ENCODE data around the gene CYP4F3. TPM values are rescaled to one million over a fixed set of nuclear protein-coding genes. Genes with fewer than 3 reads are reported as not detected.

The CYP4F3 gene
- total and polyA plus RNA-seq, 2 of the 13 experiments (the other 11 are each of a cell fraction or from before 2014, with no cell fraction given), result 17.8 to 22.8 TPM

DNA sequence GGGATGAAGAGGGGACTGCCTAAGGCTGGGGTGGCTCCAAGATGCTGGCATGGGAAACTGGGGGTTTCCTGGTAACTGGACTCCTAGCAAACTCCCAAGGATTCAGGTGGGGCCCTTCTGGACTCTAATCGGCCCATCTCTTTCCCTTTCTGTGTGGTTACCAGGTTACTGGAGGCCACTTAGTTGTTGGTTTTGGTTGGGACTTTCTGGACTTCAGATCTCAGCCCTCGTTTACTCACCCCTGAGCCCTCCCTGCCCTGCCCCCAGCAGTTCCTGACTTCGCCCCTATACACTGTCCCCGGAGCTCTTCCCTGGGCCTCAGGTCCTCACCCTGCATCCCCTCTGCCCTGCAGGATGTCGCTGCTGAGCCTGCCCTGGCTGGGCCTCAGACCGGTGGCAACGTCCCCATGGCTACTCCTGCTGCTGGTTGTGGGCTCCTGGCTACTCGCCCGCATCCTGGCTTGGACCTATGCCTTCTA lies 32.5 kb downstream of the CYP4F3 start (continued):
- TF ChIP-seq, protein P1, sequence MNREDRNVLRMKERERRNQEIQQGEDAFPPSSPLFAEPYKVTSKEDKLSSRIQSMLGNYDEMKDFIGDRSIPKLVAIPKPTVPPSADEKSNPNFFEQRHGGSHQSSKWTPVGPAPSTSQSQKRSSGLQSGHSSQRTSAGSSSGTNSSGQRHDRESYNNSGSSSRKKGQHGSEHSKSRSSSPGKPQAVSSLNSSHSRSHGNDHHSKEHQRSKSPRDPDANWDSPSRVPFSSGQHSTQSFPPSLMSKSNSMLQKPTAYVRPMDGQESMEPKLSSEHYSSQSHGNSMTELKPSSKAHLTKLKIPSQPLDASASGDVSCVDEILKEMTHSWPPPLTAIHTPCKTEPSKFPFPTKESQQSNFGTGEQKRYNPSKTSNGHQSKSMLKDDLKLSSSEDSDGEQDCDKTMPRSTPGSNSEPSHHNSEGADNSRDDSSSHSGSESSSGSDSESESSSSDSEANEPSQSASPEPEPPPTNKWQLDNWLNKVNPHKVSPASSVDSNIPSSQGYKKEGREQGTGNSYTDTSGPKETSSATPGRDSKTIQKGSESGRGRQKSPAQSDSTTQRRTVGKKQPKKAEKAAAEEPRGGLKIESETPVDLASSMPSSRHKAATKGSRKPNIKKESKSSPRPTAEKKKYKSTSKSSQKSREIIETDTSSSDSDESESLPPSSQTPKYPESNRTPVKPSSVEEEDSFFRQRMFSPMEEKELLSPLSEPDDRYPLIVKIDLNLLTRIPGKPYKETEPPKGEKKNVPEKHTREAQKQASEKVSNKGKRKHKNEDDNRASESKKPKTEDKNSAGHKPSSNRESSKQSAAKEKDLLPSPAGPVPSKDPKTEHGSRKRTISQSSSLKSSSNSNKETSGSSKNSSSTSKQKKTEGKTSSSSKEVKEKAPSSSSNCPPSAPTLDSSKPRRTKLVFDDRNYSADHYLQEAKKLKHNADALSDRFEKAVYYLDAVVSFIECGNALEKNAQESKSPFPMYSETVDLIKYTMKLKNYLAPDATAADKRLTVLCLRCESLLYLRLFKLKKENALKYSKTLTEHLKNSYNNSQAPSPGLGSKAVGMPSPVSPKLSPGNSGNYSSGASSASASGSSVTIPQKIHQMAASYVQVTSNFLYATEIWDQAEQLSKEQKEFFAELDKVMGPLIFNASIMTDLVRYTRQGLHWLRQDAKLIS (CRISPR knock-in tag; IDR thresholded peaks at IDR 0.05), result no peak
- TF ChIP-seq ZNF282 (IDR thresholded peaks at IDR 0.05; ENCODE audit: partially characterized antibody), result no peak
- TF ChIP-seq, protein P2, sequence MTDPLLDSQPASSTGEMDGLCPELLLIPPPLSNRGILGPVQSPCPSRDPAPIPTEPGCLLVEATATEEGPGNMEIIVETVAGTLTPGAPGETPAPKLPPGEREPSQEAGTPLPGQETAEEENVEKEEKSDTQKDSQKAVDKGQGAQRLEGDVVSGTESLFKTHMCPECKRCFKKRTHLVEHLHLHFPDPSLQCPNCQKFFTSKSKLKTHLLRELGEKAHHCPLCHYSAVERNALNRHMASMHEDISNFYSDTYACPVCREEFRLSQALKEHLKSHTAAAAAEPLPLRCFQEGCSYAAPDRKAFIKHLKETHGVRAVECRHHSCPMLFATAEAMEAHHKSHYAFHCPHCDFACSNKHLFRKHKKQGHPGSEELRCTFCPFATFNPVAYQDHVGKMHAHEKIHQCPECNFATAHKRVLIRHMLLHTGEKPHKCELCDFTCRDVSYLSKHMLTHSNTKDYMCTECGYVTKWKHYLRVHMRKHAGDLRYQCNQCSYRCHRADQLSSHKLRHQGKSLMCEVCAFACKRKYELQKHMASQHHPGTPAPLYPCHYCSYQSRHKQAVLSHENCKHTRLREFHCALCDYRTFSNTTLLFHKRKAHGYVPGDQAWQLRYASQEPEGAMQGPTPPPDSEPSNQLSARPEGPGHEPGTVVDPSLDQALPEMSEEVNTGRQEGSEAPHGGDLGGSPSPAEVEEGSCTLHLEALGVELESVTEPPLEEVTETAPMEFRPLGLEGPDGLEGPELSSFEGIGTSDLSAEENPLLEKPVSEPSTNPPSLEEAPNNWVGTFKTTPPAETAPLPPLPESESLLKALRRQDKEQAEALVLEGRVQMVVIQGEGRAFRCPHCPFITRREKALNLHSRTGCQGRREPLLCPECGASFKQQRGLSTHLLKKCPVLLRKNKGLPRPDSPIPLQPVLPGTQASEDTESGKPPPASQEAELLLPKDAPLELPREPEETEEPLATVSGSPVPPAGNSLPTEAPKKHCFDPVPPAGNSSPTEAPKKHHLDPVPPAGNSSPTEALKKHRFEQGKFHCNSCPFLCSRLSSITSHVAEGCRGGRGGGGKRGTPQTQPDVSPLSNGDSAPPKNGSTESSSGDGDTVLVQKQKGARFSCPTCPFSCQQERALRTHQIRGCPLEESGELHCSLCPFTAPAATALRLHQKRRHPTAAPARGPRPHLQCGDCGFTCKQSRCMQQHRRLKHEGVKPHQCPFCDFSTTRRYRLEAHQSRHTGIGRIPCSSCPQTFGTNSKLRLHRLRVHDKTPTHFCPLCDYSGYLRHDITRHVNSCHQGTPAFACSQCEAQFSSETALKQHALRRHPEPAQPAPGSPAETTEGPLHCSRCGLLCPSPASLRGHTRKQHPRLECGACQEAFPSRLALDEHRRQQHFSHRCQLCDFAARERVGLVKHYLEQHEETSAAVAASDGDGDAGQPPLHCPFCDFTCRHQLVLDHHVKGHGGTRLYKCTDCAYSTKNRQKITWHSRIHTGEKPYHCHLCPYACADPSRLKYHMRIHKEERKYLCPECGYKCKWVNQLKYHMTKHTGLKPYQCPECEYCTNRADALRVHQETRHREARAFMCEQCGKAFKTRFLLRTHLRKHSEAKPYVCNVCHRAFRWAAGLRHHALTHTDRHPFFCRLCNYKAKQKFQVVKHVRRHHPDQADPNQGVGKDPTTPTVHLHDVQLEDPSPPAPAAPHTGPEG (CRISPR knock-in tag; IDR thresholded peaks at IDR 0.05), result no peak
- TF ChIP-seq, protein P3, sequence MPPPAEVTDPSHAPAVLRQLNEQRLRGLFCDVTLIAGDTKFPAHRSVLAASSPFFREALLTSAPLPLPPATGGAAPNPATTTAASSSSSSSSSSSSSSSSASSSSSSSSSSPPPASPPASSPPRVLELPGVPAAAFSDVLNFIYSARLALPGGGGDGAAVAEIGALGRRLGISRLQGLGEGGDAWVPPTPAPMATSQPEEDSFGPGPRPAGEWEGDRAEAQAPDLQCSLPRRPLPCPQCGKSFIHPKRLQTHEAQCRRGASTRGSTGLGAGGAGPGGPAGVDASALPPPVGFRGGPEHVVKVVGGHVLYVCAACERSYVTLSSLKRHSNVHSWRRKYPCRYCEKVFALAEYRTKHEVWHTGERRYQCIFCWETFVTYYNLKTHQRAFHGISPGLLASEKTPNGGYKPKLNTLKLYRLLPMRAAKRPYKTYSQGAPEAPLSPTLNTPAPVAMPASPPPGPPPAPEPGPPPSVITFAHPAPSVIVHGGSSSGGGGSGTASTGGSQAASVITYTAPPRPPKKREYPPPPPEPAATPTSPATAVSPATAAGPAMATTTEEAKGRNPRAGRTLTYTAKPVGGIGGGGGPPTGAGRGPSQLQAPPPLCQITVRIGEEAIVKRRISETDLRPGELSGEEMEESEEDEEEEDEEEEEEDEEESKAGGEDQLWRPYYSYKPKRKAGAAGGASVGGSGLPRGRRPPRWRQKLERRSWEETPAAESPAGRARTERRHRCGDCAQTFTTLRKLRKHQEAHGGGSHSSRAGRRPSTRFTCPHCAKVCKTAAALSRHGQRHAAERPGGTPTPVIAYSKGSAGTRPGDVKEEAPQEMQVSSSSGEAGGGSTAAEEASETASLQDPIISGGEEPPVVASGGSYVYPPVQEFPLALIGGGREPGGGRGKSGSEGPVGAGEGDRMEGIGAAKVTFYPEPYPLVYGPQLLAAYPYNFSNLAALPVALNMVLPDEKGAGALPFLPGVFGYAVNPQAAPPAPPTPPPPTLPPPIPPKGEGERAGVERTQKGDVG (CRISPR knock-in tag; IDR thresholded peaks at IDR 0.05; ENCODE audit: borderline replicate concordance), result no peak
- TF ChIP-seq NR2F6 (IDR thresholded peaks at IDR 0.05), result peak; percentile 75
- peak; percentile 55; the same call in 1 of the 2 replicates for TF ChIP-seq NR2F6 (CRISPR knock-in tag; IDR thresholded peaks at IDR 0.05)
- TF ChIP-seq ZNF383 (CRISPR knock-in tag; IDR thresholded peaks at IDR 0.05; ENCODE audit: borderline replicate concordance), result no peak; the same call in 1 of the 2 replicates
- TF ChIP-seq CREM (IDR thresholded peaks at IDR 0.05), result peak; percentile 28; the same call in 1 of the 2 replicates
- no peak for TF ChIP-seq CREM (CRISPR knock-in tag; IDR thresholded peaks at IDR 0.05)
- TF ChIP-seq ZNF607 (CRISPR knock-in tag; IDR thresholded peaks at IDR 0.05; ENCODE audit: borderline replicate concordance), result no peak
- TF ChIP-seq, protein P4, sequence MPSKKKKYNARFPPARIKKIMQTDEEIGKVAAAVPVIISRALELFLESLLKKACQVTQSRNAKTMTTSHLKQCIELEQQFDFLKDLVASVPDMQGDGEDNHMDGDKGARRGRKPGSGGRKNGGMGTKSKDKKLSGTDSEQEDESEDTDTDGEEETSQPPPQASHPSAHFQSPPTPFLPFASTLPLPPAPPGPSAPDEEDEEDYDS (CRISPR knock-in tag; IDR thresholded peaks at IDR 0.05), result no peak
- TF ChIP-seq ZNF530 (CRISPR knock-in tag; IDR thresholded peaks at IDR 0.05; ENCODE audit: low read depth), result no peak
- peak; percentile 86 for TF ChIP-seq ZNF263 (CRISPR knock-in tag; IDR thresholded peaks at IDR 0.05)
- no peak for TF ChIP-seq ATM (IDR thresholded peaks at IDR 0.05; ENCODE audit: borderline replicate concordance)
- TF ChIP-seq, protein P5, sequence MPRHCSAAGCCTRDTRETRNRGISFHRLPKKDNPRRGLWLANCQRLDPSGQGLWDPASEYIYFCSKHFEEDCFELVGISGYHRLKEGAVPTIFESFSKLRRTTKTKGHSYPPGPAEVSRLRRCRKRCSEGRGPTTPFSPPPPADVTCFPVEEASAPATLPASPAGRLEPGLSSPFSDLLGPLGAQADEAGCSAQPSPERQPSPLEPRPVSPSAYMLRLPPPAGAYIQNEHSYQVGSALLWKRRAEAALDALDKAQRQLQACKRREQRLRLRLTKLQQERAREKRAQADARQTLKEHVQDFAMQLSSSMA (CRISPR knock-in tag; IDR thresholded peaks at IDR 0.05), result peak; percentile 44; the same call in 1 of the 2 replicates
- TF ChIP-seq SCMH1 (CRISPR knock-in tag; IDR thresholded peaks at IDR 0.05; ENCODE audit: borderline replicate concordance), result no peak
- no peak for TF ChIP-seq ZNF33A (CRISPR knock-in tag; IDR thresholded peaks at IDR 0.05; ENCODE audit: borderline replicate concordance)

Measured in HepG2 (cell line).